HepG2 (cell line): ENCODE measurements around the gene OPN3. TPM values are rescaled to one million over a fixed set of nuclear protein-coding genes. Genes with fewer than 3 reads are reported as not detected.

Experiments
- ATAC-seq: fragments of 200-7000 bp; cut with Tn5 transposase; 3 replicates; pipeline ENCODE4 v1.9.1; 2020; ENCODE audit warnings: mild to moderate bottlenecking, moderate library complexity
- BruUV-seq: library from RNA; stranded (reverse); fragments of 400-500 nt; replicated peaks from 2 replicates; lab custom pipeline; 2021; lab: Mats Ljungman, UMichigan
- CTCF ChIA-PET: fragments of 300-600 bp; formaldehyde crosslinking; extraction: SDS; loops from one replicate; lab custom pipeline; 2021; ENCODE audit warnings: low total read pairs, inconsistent platforms, low intra/inter-chr PET ratio; lab: Yijun Ruan, JAX
- POLR2A ChIA-PET: fragments of 350-600 bp; sonication (Branson Sonifier 250); formaldehyde crosslinking; loops from one replicate; lab custom pipeline; 2020; ENCODE audit warnings: antibody characterized with exemption, inconsistent platforms; lab: Yijun Ruan, JAX
- DNase-seq: peaks from one replicate; pipeline ENCODE4 v3.0.0-alpha.2; 2015; ENCODE audit warnings: low spot score
- FAIRE-seq: peaks from 3 replicates; lab custom pipeline; 2011; peaks lifted over from hg19 to GRCh38; lab: Jason Lieb, UNC
- H2AFZ ChIP-seq: one replicate; pipeline ENCODE4 v1.6.1; 2011; ENCODE audit warnings: low read length, inconsistent platforms
- H3K27ac ChIP-seq: fragments of 300-600 bp; 3 replicates; pipeline ENCODE4 v1.8.0; 2011; ENCODE audit warnings: mixed run types, mild to moderate bottlenecking, mixed read lengths, low read length, inconsistent platforms; ENCODE audit not compliant: insufficient read depth; ENCODE audit errors: extremely low read length
- H3K27me3 ChIP-seq, 2 experiments: fragments of 200-600 bp in 1 of 2; 2 replicates in 1 of 2; 3 replicates in 1 of 2; pipeline versions ENCODE4 v1.6.0 to v1.8.0; 2011; ENCODE audit warnings: low read length in 2 of 2, mild to moderate bottlenecking in 2 of 2, moderate library complexity in 2 of 2, inconsistent platforms in 1 of 2; ENCODE audit not compliant: insufficient read depth in 2 of 2, control insufficient read depth in 1 of 2
- H3K36me3 ChIP-seq, 2 experiments: fragments of 200-600 bp in 1 of 2; replicated peaks in 1 of 2; 2 replicates in 1 of 2; 3 replicates in 1 of 2; pipeline versions ENCODE4 v1.5.1 to v1.8.0; 2011; ENCODE audit warnings: low read length in 2 of 2, inconsistent platforms in 1 of 2; ENCODE audit not compliant: insufficient read depth in 2 of 2, control insufficient read depth in 1 of 2
- H3K4me1 ChIP-seq: 2 replicates; pipeline ENCODE4 v1.5.1; 2012; ENCODE audit warnings: low read length, inconsistent platforms; ENCODE audit not compliant: insufficient read depth
- H3K4me2 ChIP-seq: 2 replicates; pipeline ENCODE4 v1.6.0; 2011; ENCODE audit warnings: low read depth, low read length, inconsistent platforms
- H3K4me3 ChIP-seq, 3 experiments: fragments of 200-600 bp in 1 of 3; sonication (generic), shearing (Covaris generic) in 1 of 3; replicated peaks in 1 of 3; 2 replicates each; pipeline ENCODE4 v1.5.1; 2011 to 2016; ENCODE audit warnings: low read length in 3 of 3, inconsistent platforms in 2 of 3, low read depth in 2 of 3, mild to moderate bottlenecking in 2 of 3, control low read depth in 1 of 3, mixed read lengths in 1 of 3; ENCODE audit not compliant: insufficient read depth in 1 of 3
- H3K79me2 ChIP-seq: one replicate; pipeline ENCODE4 v1.6.1; 2011; ENCODE audit warnings: low read length, inconsistent platforms; ENCODE audit not compliant: insufficient read depth
- H3K9ac ChIP-seq: 2 replicates; pipeline ENCODE4 v1.6.0; 2011; ENCODE audit warnings: mild to moderate bottlenecking, low read depth, low read length, inconsistent platforms; ENCODE audit not compliant: insufficient read depth
- H3K9me3 ChIP-seq: 2 replicates; pipeline ENCODE4 v1.5.1; 2012; ENCODE audit warnings: mild to moderate bottlenecking, low read length
- H4K20me1 ChIP-seq: 2 replicates; pipeline ENCODE4 v1.6.0; 2011; ENCODE audit warnings: inconsistent platforms, mild to moderate bottlenecking, low read length, moderate library complexity; ENCODE audit not compliant: insufficient read depth
- AGO2 ChIP-seq: fragments of 200-400 bp; formaldehyde crosslinking; optimal IDR thresholded peaks from 2 replicates; pipeline ENCODE3; 2017; ENCODE audit warnings: mild to moderate bottlenecking, low read depth, low read length, moderate library complexity
- HDAC1 ChIP-seq: sonication (generic); formaldehyde crosslinking; IDR thresholded peaks from 2 replicates; pipeline ENCODE4 v1.5.1; 2020; ENCODE audit warnings: mild to moderate bottlenecking, missing genetic modification reagents
- IKZF1 ChIP-seq: fragments of 450-650 bp; IDR thresholded peaks from 2 replicates; pipeline ENCODE4 v1.7.1; 2016
- KAT8 ChIP-seq: IDR thresholded peaks from 2 replicates; pipeline ENCODE4 v1.6.1; 2016; ENCODE audit warnings: missing genetic modification reagents, missing compliant biosample characterization
- MXI1 ChIP-seq: IDR thresholded peaks from 3 replicates; pipeline ENCODE4 v1.6.1; 2012; ENCODE audit warnings: low read depth, low read length, inconsistent platforms, borderline replicate concordance
- RCOR2 ChIP-seq: IDR thresholded peaks from 2 replicates; pipeline ENCODE4 v1.6.1; 2016; ENCODE audit warnings: missing biosample characterization, missing genetic modification reagents
- SMAD1 ChIP-seq: sonication (generic); formaldehyde crosslinking; IDR thresholded peaks from 2 replicates; pipeline ENCODE4 v1.4.0; 2020; ENCODE audit warnings: missing genetic modification reagents, low read depth, mild to moderate bottlenecking, borderline replicate concordance
- TCF7 ChIP-seq: sonication (generic); IDR thresholded peaks from 2 replicates; pipeline ENCODE4 v1.6.1; 2016; ENCODE audit warnings: antibody characterized with exemption, low read depth
- TSC22D2 ChIP-seq: sonication (generic); formaldehyde crosslinking; IDR thresholded peaks from 2 replicates; pipeline ENCODE4 v1.5.1; 2020; ENCODE audit warnings: missing genetic modification reagents, mild to moderate bottlenecking, borderline replicate concordance
- XRCC5 ChIP-seq: fragments of 200-400 bp; formaldehyde crosslinking; optimal IDR thresholded peaks from 2 replicates; pipeline ENCODE3; 2017; ENCODE audit warnings: mild to moderate bottlenecking, low read length
- WGBS: methylation state at CpG from one replicate; pipeline ENCODE4 v1.1.6; 2017; ENCODE audit warnings: low lambda C conversion rate; 5-methylcytosine and 5-hydroxymethylcytosine counted together
- in situ Hi-C: cut with HindIII; loops from 2 replicates; pipeline ENCODE4 v1.10.0; 2017; ENCODE audit warnings: low pct_unique_long_range_greater_than_20kb; ENCODE audit not compliant: extremely low pct_ligation_motif_present
- intact Hi-C: fragments of 100-400 bp; cut with micrococcal nuclease; formaldehyde crosslinking; loops from one replicate; pipeline ENCODE4 v1.10.0; 2022; ENCODE audit not compliant: unreplicated experiment
- polyA plus RNA-seq, 8 experiments: library from polyadenylated mRNA; depleted of rRNA in 3 of 8; stranded (reverse) in 7 of 8; unstranded in 1 of 8; fragments of >200 nt; fragmentation: Illumina TruSeq in 4 of 8; extraction: Trizol in 4 of 8; gene quantifications; 2 replicates each; pipeline versions ENCODE4 v1.2.1 to v1.2.3, GENCODE V29; 2011 to 2016; ENCODE audit warnings: low read depth in 4 of 8, missing spikeins in 1 of 8, mixed read lengths in 1 of 8; ENCODE audit not compliant: insufficient read depth in 1 of 8
- total RNA-seq, 5 experiments: library from RNA; depleted of rRNA; stranded (reverse); fragments of >200 nt; fragmentation: Illumina TruSeq; extraction: Trizol; gene quantifications; 2 replicates each; pipeline ENCODE4 v1.2.3, GENCODE V29; 2016; ENCODE audit warnings: low read depth in 1 of 5
- TF ChIP-seq, protein P1 (sequence below), 2 experiments: fragments of 450-650 bp in 1 of 2; sonication (generic) in 1 of 2; formaldehyde crosslinking; IDR thresholded peaks; 2 replicates each; pipeline versions ENCODE4 v1.5.0 to v1.8.0; 2020 to 2022; ENCODE audit warnings: mild to moderate bottlenecking in 1 of 2, missing genetic modification reagents in 1 of 2
- TF ChIP-seq, protein P2 (sequence below): sonication (generic); formaldehyde crosslinking; IDR thresholded peaks from 2 replicates; pipeline ENCODE4 v1.4.0; 2020; ENCODE audit warnings: missing genetic modification reagents, mild to moderate bottlenecking, borderline replicate concordance
- TF ChIP-seq, protein P3 (sequence below): IDR thresholded peaks from 2 replicates; pipeline ENCODE4 v1.6.1; 2016; ENCODE audit warnings: low read depth
- TF ChIP-seq, protein P4 (sequence below): sonication (generic); formaldehyde crosslinking; conservative IDR thresholded peaks from 2 replicates; pipeline ENCODE4 v1.4.0; 2020; ENCODE audit warnings: missing genetic modification reagents
- TF ChIP-seq, protein P5 (sequence below): sonication (generic); formaldehyde crosslinking; IDR thresholded peaks from 2 replicates; pipeline ENCODE4 v1.5.0; 2020; ENCODE audit warnings: missing genetic modification reagents, mild to moderate bottlenecking, borderline replicate concordance
- TF ChIP-seq, protein P6 (sequence below): IDR thresholded peaks from 2 replicates; pipeline ENCODE4 v1.6.1; 2016; ENCODE audit warnings: low read depth, control low read depth

Gene OPN3
- total and polyA plus RNA-seq, 2 of the 13 experiments (the other 11 are each of a cell fraction or from before 2014, with no cell fraction given), result 17.4 to 23.0 TPM

DNA sequence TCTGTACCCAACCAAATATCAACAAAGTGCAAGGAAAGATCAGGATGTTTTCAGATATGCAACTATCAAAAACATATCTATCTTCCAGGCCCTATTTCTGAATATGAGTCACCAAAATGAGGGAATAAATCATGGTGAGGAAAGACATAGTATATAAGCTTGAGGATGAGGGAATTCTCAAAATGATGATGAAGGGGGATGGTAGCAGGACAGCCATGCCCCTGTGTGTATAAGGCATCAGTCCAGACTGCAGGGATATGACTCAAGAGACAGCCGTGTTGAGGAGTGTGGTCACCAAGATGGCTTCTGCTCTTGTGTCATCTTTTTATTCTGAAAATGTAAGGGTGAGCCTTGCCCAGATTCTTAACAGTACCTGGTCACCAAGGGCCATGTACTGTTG, 7.5 kb upstream of the OPN3 start:
- no peak for ATAC-seq
- no peak overlapping the region for H3K4me3 ChIP-seq
- H3K9ac ChIP-seq, result no peak overlapping the region
- no peak for DNase-seq
- POLR2A ChIA-PET, result no interaction called here
- WGBS, result 40% methylated on average over 1 of the region's 1 CpG
- no peaks in the 10 kb centered on the region for H3K36me3 ChIP-seq
- FAIRE-seq, result no peak
- H2AFZ ChIP-seq, result no peak overlapping the region
- CTCF ChIA-PET, result no interaction called here
- intact Hi-C loops (no loop called here), in situ Hi-C loops (no loop called here)
- H3K79me2 ChIP-seq, result no peaks in the 10 kb centered on the region
- no peak overlapping the region for H3K4me2 ChIP-seq
- no peaks in the 10 kb centered on the region for H4K20me1 ChIP-seq
- TF ChIP-seq, protein P1, sequence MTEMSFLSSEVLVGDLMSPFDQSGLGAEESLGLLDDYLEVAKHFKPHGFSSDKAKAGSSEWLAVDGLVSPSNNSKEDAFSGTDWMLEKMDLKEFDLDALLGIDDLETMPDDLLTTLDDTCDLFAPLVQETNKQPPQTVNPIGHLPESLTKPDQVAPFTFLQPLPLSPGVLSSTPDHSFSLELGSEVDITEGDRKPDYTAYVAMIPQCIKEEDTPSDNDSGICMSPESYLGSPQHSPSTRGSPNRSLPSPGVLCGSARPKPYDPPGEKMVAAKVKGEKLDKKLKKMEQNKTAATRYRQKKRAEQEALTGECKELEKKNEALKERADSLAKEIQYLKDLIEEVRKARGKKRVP (CRISPR knock-in tag; IDR thresholded peaks at IDR 0.05), result no peak
- TF ChIP-seq, protein P2, sequence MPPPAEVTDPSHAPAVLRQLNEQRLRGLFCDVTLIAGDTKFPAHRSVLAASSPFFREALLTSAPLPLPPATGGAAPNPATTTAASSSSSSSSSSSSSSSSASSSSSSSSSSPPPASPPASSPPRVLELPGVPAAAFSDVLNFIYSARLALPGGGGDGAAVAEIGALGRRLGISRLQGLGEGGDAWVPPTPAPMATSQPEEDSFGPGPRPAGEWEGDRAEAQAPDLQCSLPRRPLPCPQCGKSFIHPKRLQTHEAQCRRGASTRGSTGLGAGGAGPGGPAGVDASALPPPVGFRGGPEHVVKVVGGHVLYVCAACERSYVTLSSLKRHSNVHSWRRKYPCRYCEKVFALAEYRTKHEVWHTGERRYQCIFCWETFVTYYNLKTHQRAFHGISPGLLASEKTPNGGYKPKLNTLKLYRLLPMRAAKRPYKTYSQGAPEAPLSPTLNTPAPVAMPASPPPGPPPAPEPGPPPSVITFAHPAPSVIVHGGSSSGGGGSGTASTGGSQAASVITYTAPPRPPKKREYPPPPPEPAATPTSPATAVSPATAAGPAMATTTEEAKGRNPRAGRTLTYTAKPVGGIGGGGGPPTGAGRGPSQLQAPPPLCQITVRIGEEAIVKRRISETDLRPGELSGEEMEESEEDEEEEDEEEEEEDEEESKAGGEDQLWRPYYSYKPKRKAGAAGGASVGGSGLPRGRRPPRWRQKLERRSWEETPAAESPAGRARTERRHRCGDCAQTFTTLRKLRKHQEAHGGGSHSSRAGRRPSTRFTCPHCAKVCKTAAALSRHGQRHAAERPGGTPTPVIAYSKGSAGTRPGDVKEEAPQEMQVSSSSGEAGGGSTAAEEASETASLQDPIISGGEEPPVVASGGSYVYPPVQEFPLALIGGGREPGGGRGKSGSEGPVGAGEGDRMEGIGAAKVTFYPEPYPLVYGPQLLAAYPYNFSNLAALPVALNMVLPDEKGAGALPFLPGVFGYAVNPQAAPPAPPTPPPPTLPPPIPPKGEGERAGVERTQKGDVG (CRISPR knock-in tag), result no peak
- TF ChIP-seq TSC22D2 (CRISPR knock-in tag) (no peak), IKZF1 (no peak), KAT8 (CRISPR knock-in tag) (no peak), XRCC5 (no peak), TCF7 (no peak), AGO2 (no peak), MXI1 (no peak), RCOR2 (CRISPR knock-in tag) (no peak), SMAD1 (no peak), HDAC1 (CRISPR knock-in tag) (no peak)
- TF ChIP-seq, protein P3, sequence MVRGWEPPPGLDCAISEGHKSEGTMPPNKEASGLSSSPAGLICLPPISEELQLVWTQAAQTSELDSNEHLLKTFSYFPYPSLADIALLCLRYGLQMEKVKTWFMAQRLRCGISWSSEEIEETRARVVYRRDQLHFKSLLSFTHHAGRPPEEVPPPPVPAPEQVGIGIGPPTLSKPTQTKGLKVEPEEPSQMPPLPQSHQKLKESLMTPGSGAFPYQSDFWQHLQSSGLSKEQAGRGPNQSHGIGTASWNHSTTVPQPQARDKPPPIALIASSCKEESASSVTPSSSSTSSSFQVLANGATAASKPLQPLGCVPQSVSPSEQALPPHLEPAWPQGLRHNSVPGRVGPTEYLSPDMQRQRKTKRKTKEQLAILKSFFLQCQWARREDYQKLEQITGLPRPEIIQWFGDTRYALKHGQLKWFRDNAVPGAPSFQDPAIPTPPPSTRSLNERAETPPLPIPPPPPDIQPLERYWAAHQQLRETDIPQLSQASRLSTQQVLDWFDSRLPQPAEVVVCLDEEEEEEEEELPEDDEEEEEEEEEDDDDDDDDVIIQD (CRISPR knock-in tag), result no peak
- TF ChIP-seq, protein P4, sequence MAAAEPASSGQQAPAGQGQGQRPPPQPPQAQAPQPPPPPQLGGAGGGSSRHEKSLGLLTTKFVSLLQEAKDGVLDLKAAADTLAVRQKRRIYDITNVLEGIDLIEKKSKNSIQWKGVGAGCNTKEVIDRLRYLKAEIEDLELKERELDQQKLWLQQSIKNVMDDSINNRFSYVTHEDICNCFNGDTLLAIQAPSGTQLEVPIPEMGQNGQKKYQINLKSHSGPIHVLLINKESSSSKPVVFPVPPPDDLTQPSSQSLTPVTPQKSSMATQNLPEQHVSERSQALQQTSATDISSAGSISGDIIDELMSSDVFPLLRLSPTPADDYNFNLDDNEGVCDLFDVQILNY (CRISPR knock-in tag), result no peak
- TF ChIP-seq, protein P5, sequence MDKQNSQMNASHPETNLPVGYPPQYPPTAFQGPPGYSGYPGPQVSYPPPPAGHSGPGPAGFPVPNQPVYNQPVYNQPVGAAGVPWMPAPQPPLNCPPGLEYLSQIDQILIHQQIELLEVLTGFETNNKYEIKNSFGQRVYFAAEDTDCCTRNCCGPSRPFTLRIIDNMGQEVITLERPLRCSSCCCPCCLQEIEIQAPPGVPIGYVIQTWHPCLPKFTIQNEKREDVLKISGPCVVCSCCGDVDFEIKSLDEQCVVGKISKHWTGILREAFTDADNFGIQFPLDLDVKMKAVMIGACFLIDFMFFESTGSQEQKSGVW (CRISPR knock-in tag), result no peak
- TF ChIP-seq, protein P6, sequence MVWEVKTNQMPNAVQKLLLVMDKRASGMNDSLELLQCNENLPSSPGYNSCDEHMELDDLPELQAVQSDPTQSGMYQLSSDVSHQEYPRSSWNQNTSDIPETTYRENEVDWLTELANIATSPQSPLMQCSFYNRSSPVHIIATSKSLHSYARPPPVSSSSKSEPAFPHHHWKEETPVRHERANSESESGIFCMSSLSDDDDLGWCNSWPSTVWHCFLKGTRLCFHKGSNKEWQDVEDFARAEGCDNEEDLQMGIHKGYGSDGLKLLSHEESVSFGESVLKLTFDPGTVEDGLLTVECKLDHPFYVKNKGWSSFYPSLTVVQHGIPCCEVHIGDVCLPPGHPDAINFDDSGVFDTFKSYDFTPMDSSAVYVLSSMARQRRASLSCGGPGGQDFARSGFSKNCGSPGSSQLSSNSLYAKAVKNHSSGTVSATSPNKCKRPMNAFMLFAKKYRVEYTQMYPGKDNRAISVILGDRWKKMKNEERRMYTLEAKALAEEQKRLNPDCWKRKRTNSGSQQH (CRISPR knock-in tag), result no peak
- no TSS peak for BruUV-seq
- no peaks in the 10 kb centered on the region for H3K9me3 ChIP-seq
- no peaks in the 10 kb centered on the region for H3K27me3 ChIP-seq
- peaks cover 4% of the 10 kb centered on the region for H3K4me1 ChIP-seq
- H3K27ac ChIP-seq, result no peak overlapping the region
